ENCODE results near the gene BICC1. TPM values are rescaled to one million over a fixed set of nuclear protein-coding genes. Genes with fewer than 3 reads are reported as not detected.

The BICC1 gene
- total RNA-seq, 1 donor from 2014 or later = 2.4 TPM

DNA sequence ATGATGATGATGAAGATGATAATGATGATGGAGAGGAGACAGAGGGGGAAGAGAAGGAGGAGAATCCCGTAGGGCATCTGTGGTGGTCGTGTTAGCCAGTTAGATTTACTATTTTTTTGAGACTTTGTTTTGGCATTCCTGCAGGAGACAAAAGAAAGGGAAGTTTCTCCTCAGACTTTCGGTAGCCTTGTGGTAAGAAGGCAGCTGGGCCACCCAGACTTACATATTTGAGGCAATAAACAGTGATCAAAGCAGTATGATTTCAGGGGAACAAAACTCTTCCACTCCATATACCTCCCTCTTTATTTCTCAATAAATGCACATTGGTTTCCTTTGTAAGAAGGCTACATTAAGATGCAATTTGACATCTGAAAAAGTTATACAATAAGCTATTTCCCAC, 32.4 kb upstream of the BICC1 start:
- TF ChIP-seq, protein P1, sequence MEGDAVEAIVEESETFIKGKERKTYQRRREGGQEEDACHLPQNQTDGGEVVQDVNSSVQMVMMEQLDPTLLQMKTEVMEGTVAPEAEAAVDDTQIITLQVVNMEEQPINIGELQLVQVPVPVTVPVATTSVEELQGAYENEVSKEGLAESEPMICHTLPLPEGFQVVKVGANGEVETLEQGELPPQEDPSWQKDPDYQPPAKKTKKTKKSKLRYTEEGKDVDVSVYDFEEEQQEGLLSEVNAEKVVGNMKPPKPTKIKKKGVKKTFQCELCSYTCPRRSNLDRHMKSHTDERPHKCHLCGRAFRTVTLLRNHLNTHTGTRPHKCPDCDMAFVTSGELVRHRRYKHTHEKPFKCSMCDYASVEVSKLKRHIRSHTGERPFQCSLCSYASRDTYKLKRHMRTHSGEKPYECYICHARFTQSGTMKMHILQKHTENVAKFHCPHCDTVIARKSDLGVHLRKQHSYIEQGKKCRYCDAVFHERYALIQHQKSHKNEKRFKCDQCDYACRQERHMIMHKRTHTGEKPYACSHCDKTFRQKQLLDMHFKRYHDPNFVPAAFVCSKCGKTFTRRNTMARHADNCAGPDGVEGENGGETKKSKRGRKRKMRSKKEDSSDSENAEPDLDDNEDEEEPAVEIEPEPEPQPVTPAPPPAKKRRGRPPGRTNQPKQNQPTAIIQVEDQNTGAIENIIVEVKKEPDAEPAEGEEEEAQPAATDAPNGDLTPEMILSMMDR (conservative IDR thresholded peaks at IDR 0.05) = no peak
- Mint-ChIP-seq H3K4me3 (no peak overlapping the region), H3K4me1 (no peaks in the 10 kb centered on the region), H3K9me3 (no peaks in the 10 kb centered on the region), H3K36me3 (ENCODE audit: low read depth) (no peaks in the 10 kb centered on the region), H3K27ac (ENCODE audit: unreplicated experiment) (no peak overlapping the region), H3K27me3 (ENCODE audit: low read depth) (peaks cover 2% of the 10 kb centered on the region)
- no peak for DNase-seq (ENCODE audit: low read depth, low spot score)

DNA sequence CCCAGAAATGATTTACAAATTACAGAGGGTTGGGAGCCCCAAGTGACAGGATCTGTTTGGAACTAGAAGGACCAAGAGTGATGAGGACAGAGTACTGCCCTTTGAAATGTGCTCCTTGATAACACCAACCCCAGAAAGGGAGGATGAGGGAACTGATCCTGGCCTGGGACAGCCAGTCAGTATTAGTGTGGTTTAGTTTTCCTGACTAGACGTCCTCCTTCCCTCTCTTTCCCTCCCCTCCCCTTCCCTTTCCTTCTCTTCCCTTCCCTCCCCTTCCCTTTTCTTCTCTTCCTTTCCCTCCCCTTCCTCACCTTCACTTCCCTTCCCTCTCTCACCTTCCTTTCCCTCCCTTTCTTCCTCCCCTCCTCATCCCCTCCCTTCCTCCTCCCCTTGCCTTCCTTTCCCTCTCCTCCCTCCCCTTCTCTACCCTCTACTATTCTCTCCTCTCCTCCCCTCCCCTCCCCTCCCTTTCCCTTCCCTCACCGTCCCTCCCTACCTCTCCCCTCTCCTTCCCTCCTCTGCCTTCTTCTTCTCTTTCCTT, 31.0 kb upstream of the BICC1 start:
- no peaks in the 10 kb centered on the region for H3K9me3 Mint-ChIP-seq
- DNase-seq (ENCODE audit: low read depth, low spot score) = no peak
- H3K36me3 Mint-ChIP-seq (ENCODE audit: low read depth) = no peaks in the 10 kb centered on the region
- H3K4me3 Mint-ChIP-seq = no peak overlapping the region
- TF ChIP-seq, protein P1 (conservative IDR thresholded peaks at IDR 0.05) = no peak
- no peak overlapping the region for H3K27ac Mint-ChIP-seq (ENCODE audit: unreplicated experiment)
- no peaks in the 10 kb centered on the region for H3K4me1 Mint-ChIP-seq
- peaks cover 2% of the 10 kb centered on the region for H3K27me3 Mint-ChIP-seq (ENCODE audit: low read depth)

DNA sequence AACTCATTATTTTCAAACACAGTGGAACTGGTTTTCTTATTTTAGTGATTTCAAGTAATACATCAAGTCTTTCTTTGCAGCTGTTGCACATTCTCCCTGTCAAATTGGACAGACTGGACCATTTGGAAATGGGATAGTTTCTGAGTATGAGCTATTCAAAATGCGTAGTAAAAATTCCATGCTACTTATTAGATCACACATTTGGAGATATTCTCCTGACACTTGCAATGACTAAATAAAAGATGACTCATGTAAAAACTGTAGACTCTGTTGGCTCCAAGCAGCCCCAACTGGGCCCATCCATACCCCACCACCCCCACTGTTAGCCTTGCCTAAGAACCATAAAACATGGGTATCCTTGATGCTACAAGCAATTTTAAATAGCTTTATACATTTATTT, 25.9 kb upstream of the BICC1 start:
- Mint-ChIP-seq H3K27me3 (ENCODE audit: low read depth) (peaks cover 2% of the 10 kb centered on the region), H3K4me3 (no peak overlapping the region), H3K36me3 (ENCODE audit: low read depth) (no peaks in the 10 kb centered on the region), H3K27ac (ENCODE audit: unreplicated experiment) (no peak overlapping the region), H3K4me1 (no peaks in the 10 kb centered on the region), H3K9me3 (no peaks in the 10 kb centered on the region)
- TF ChIP-seq, protein P1 (conservative IDR thresholded peaks at IDR 0.05) = no peak
- DNase-seq (ENCODE audit: low read depth, low spot score) = no peak

DNA sequence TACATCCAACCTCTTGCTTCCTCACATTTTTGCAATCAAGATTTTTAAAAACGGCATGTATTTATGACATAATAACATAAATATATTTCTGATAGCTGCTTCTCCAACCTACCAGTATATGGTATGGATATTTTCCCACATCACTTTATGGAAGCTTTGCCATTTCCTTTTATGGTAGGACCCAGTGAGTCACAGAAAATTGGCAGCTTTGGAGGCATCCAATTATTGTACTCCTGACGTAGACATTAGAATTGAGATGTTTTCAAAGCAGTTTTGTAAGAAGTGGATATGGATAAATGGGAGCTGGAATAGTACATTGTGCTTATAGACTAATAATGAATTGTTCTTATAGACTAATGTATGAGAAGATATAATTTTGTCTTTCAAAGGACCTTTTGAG, 23.8 kb upstream of the BICC1 start:
- Mint-ChIP-seq H3K27me3 (ENCODE audit: low read depth) (no peaks in the 10 kb centered on the region), H3K4me1 (no peaks in the 10 kb centered on the region), H3K9me3 (no peaks in the 10 kb centered on the region), H3K4me3 (no peak overlapping the region), H3K27ac (ENCODE audit: unreplicated experiment) (no peak overlapping the region), H3K36me3 (ENCODE audit: low read depth) (no peaks in the 10 kb centered on the region)
- TF ChIP-seq, protein P1 (conservative IDR thresholded peaks at IDR 0.05) = no peak
- no peak for DNase-seq (ENCODE audit: low read depth, low spot score)

DNA sequence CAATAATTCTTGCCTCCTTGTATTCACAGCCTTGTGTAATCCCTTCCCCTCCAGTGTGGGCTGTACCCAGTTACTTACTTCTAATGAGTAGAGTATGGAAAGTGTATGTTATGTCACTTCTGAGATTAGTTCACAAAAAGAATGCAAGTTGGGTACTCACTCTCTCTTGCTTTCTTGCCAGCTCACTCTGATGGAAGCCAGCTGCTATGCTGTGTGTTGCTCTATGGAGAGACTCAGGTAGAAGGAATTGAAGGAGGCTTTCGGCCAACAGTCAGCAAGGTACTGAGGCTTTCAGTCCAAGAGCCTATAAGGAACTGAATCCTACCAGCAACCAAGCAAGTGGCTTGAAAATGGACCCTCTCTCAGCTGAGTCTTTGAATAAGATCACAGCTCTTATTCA, 9.7 kb upstream of the BICC1 start:
- Mint-ChIP-seq H3K27me3 (ENCODE audit: low read depth) (peaks cover 53% of the 10 kb centered on the region), H3K27ac (ENCODE audit: unreplicated experiment) (no peak overlapping the region), H3K36me3 (ENCODE audit: low read depth) (no peaks in the 10 kb centered on the region), H3K4me3 (no peak overlapping the region), H3K4me1 (no peaks in the 10 kb centered on the region), H3K9me3 (no peaks in the 10 kb centered on the region)
- TF ChIP-seq, protein P1 (conservative IDR thresholded peaks at IDR 0.05) = no peak
- no peak for DNase-seq (ENCODE audit: low read depth, low spot score)

Measured in neural crest cell (in vitro differentiated cells).